Nucleus accumbens (tissue), 56 donors: ENCODE measurements around the gene FAM13C.

Source experiments
- DNase-seq, 56 donors: peaks; one replicate each; lab custom pipeline; 2025; lab: John Stamatoyannopoulos, UW

Gene FAM13C

GRCh38 chr10:59362959-59363381 is 621 bp upstream of the FAM13C start:
- peak in 54 of 56 donors; percentile 12 to 81 (median 63) for DNase-seq

DNA sequence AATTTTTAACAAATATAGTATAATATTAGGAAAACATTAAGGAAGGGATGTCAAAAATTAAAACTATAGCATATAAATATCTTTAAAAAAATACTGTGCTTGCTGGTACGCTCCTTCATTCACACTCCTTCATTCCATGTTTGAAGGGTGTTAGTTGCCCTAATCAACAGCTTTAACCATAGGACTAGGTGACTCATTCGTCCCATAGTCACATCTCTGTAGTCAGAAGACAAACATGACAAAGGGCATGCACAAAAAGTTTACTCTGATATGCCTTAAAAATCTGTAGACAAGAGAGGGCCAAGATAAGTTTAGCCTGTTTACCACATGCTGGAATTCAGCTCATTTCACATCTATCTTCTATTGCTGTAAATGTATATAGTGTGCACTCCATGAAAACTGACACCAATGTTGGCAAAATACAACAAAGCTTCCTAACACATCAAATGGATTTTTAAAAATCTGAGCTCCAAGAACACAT is 646 bp downstream of the FAM13C start:
- DNase-seq, result no peak

DNA sequence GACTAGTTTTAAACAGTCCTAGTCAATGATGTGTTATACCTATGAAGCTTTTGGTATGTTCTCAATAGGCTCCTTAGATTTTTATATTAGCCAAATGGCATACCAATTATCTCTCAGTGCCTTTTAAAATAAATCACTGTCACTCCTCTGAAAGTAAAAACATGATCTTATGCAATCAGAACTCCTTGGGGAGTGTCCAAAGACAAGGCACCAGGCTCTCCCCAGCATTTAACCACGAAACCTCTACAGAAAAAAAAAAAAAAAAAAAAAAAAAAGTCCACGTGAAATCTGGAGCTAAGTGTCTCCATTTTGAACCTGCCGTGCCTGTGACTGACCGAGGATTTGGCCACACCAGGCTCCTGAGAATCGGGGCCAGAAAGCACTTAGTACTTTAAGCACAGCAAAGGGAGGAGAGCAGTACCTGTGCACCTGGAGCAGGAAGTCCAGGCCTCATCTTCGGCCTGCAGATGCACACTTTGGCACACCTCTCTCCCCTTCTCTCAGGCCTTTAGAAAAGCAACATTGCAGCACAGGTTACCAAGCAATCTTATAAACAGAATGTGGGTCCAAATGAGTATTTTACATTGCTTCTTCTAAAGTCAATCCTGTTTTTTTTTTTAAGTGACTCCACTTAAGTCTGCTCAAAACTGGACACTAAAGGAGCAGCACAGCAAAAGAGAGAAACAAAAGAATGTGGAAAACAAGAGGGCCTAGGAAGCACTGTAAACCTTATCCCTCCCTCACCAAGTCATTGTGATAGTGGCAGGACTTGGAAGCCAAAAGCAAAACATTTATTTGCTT is 1.5 kb downstream of the FAM13C start:
- peak in 2 of 56 donors; percentile 10 to 29 for DNase-seq

- DNase-seq, result no peak
Measured at GRCh38 chr10:59358576-59358975, 3.8 kb downstream of the FAM13C start.

GRCh38 chr10:59354434-59354833 is 7.9 kb downstream of the FAM13C start:
- no peak for DNase-seq

- DNase-seq, result no peak
Measured at GRCh38 chr10:59350558-59350957, 11.8 kb downstream of the FAM13C start.

DNA sequence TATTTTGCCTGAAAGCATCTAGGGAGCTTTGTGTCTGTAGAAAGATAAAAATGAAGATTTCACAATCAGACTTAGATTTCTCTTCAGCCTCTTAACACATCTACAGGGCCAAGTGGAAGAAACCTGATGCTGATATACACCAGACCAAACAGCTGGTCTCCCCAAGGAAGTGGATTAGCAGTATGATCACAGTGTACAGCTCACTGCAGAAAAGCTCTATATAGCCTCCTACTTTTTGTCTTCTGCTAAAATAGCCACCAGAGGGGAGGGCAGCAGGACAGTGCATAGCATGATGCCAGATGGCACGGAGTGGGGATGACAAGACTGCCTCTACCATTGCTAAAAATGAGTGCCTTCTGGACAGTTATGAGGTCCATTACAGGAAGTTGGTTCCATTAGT is 16.0 kb downstream of the FAM13C start:
- DNase-seq, result no peak

DNA sequence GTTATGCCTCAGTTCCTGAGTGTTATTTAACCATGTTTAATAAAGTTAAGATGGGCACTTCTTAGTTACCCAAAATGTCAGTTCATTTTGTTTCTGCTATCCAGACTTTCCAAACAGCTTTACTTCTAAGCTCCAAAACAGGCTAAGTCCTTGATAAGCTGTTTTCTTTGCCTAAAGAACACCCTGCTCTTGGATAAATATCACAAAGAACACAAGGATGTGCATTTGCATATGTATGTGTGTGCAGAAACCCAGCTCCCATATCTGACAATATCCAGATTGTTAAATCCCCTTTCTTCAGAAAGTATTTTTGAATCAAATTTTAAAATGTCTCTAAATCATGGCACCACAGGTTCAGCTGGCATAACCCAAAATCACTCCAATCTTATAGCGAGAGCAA is 19.6 kb downstream of the FAM13C start:
- DNase-seq, result no peak

- no peak for DNase-seq
Measured at GRCh38 chr10:59342000-59342399, 20.3 kb downstream of the FAM13C start.

- no peak for DNase-seq
Measured at GRCh38 chr10:59340285-59340684, 22.1 kb downstream of the FAM13C start.

DNA sequence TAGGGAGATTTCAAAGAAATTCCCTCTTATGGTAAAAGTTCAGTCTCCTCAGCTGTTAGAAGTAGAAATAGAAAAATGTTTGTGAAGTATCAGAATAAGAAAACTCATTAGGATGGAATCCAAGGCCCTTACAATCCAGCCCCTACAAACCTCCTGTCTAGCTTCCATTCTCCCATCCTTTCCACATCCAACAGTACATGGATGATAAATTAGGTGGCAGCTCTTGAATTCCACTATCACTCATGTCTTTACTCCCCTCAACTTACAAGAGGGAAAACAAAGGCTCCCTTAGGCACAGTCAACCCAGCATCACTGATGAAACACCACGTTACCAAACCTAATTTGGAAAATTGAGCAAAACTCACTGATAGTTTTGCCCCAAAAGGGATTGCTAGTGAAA is 23.0 kb downstream of the FAM13C start:
- no peak for DNase-seq

- DNase-seq, result peak in 43 of 56 donors; percentile 13 to 77 (median 51)
Measured at GRCh38 chr10:59337201-59337652, 25.1 kb downstream of the FAM13C start.

GRCh38 chr10:59336632-59337031 is 25.7 kb downstream of the FAM13C start:
- DNase-seq, result no peak

DNA sequence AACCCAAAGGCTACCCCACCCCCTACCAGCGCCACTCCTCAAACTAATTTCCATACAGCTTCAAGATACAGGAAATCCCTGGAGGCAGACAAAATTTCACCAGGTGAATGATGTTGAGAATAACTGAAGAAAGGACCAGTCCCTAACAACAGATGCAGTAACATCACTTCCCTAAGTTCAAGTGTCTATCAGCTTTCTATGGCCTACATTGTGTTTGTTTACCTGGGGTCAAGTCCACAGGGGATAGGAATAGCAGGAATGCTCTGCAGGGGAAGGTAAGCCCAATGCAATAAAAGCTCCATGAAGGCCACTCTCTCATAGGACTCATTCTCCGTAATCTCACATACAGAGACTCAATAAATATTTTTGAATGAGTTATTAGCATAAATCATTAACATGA is 26.9 kb downstream of the FAM13C start:
- DNase-seq, result no peak

- DNase-seq, result peak in 2 of 56 donors; percentile 56 to 62
Measured at GRCh38 chr10:59333701-59334100, 28.6 kb downstream of the FAM13C start.

GRCh38 chr10:59332581-59332980 is 29.8 kb downstream of the FAM13C start:
- no peak for DNase-seq

DNA sequence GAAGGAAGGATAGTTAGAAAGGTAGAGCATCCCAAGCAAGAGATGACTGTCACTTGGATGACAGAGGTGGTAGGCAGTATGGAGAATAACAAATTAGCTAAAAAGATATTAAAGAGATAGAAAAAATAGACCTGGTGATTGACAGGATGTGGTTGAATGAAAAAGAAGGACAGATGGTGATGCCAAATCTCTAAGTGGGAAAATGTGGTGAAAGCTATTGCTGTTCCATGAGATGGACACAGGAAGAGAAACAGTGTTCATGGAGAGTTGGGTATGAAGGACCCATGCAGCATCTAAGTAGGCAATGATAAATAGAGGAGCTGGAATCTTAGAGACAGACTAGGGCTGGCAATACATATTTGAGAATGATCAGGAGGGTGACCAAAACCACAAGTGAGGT is 30.7 kb downstream of the FAM13C start:
- DNase-seq, result no peak

DNA sequence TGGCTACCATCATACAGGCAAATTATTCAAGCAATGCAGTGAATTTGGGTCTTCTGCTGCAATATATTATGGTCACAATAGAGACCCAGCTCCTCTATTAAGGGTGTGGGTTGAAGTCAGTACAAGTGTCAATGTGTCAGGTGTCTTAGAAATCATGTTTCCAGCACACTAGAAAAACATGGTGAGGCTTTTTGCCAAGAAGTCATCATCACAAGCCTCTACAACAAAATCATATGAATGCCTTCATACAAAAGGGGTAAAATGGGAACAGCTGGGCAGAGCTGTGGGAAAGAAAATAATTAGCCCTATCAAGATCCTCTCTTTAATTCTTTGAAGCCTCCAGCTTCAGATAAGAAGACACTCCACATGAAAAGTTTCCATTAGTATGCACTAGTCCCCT is 37.2 kb downstream of the FAM13C start:
- DNase-seq, result no peak

- no peak for DNase-seq
Measured at GRCh38 chr10:59324597-59324996, 37.8 kb downstream of the FAM13C start.

- DNase-seq, result no peak
Measured at GRCh38 chr10:59323831-59324401, 38.4 kb downstream of the FAM13C start.

DNA sequence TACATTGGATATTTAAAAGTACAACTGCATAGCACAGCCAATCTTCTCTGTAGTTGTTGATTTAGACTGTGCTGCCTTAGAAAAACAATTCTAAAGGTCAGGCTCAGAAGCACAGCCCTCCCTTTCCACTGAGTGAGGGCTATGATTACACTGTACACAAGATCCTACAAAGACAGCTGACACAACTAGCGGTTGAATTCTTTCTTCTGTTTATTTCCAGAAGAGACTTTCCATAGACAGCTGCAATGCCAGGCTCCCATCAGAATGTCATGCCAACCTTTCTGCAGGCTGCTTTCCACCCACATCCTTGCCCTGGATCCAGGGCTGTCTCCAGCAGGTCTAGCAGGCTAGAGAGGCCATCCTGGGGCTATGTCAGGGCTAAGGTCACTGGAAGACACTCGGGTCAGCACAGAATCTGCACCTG is 39.3 kb downstream of the FAM13C start:
- peak in 2 of 56 donors; percentile 24 to 31 for DNase-seq

- DNase-seq, result no peak
Measured at GRCh38 chr10:59322131-59322530, 40.2 kb downstream of the FAM13C start.
